Measurements from ENCODE around the gene C1orf167.

Gene C1orf167

GRCh38 chr1:11741919-11742558, 20.0 kb upstream of the C1orf167 start:
- peak overlapping the region; percentile 78 to 85 for H3K4me3 Mint-ChIP-seq
- H3K27me3 Mint-ChIP-seq, result no peaks in the 10 kb centered on the region
- peaks cover 65 to 72% of the 10 kb centered on the region in 2 donors for H3K4me1 Mint-ChIP-seq (ENCODE audit: low read depth in 2 of 2)
- H3K27ac Mint-ChIP-seq, result peak overlapping the region in 1 of 2 donors; percentile 92
- DNase-seq, result no peak
- H3K36me3 Mint-ChIP-seq (ENCODE audit: insufficient read depth), result peaks cover 14% of the 10 kb centered on the region
- ATAC-seq (replicated peaks), result no peak
- no peaks in the 10 kb centered on the region for H3K9me3 Mint-ChIP-seq

DNA sequence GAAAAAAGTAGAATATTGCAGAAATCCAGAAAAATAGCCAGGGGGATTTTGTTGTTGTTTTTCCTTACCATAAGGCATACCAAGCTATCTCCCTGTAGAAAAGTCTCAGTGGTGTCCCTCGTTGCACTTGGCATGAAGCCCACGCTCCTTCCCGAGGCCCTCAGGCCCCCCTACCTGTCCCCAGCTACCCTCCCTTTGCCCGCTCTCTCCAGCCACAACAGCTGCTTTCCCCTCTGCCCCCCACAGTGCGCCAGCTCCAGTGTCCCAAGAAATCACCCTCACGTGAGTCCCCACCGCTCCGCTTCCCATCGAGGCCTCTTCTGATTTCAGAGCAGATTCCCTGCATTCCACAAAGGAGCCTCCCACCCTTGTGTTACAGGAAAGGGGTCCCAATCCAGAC, 17.7 kb upstream of the C1orf167 start:
- H3K4me1 Mint-ChIP-seq (ENCODE audit: low read depth in 2 of 2), result peaks cover 53 to 59% of the 10 kb centered on the region in 2 donors
- no peak overlapping the region for H3K27ac Mint-ChIP-seq
- ATAC-seq (replicated peaks), result no peak
- H3K9me3 Mint-ChIP-seq, result no peaks in the 10 kb centered on the region
- peaks cover 15% of the 10 kb centered on the region for H3K36me3 Mint-ChIP-seq (ENCODE audit: insufficient read depth)
- no peak overlapping the region for H3K4me3 Mint-ChIP-seq
- DNase-seq, result no peak
- no peaks in the 10 kb centered on the region for H3K27me3 Mint-ChIP-seq

DNA sequence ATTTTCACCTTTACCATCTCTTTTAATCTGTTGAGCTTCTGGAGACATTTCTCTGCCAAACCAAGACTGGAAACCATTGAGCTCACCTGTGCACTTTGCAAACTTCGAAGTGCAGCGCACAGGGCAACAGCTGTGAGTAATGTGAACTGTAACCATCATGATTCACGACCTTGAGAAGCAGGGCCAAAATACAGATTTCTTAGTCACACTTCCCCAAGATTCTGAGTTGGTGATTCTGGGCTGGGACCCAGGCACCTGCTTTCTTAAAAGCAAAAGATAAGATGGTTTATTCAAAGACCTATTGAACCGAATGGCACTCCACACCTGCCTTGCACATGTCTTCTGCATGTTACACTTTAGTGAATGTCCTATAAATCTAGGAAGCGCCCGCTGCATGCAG, 15.9 kb upstream of the C1orf167 start:
- H3K9me3 Mint-ChIP-seq, result no peaks in the 10 kb centered on the region
- H3K27me3 Mint-ChIP-seq, result no peaks in the 10 kb centered on the region
- H3K27ac Mint-ChIP-seq, result peak overlapping the region; percentile 54 to 75
- DNase-seq (no peak), ATAC-seq (replicated peaks) (no peak)
- peaks cover 11% of the 10 kb centered on the region for H3K36me3 Mint-ChIP-seq (ENCODE audit: insufficient read depth)
- peaks cover 38 to 44% of the 10 kb centered on the region in 2 donors for H3K4me1 Mint-ChIP-seq (ENCODE audit: low read depth in 2 of 2)
- H3K4me3 Mint-ChIP-seq, result no peak overlapping the region

- H3K27me3 Mint-ChIP-seq, result no peaks in the 10 kb centered on the region
- no peak for ATAC-seq (replicated peaks)
- H3K9me3 Mint-ChIP-seq, result no peaks in the 10 kb centered on the region
- H3K4me1 Mint-ChIP-seq (ENCODE audit: low read depth in 2 of 2), result peaks cover 30 to 35% of the 10 kb centered on the region in 2 donors
- H3K36me3 Mint-ChIP-seq (ENCODE audit: insufficient read depth), result peaks cover 11% of the 10 kb centered on the region
- no peak for DNase-seq
- H3K27ac Mint-ChIP-seq, result peak overlapping the region in 1 of 2 donors; percentile 90
- H3K4me3 Mint-ChIP-seq, result peak overlapping the region in 1 of 2 donors; percentile 51
These were observed 15.1 kb upstream of the C1orf167 start for GRCh38 chr1:11746795-11747487.

GRCh38 chr1:11748294-11749202, 13.4 kb upstream of the C1orf167 start:
- Mint-ChIP-seq H3K4me1 (ENCODE audit: low read depth in 2 of 2) (peaks cover 25 to 26% of the 10 kb centered on the region in 2 donors), H3K27ac (peak overlapping the region; percentile 38 to 77), H3K27me3 (no peaks in the 10 kb centered on the region), H3K9me3 (no peaks in the 10 kb centered on the region), H3K36me3 (ENCODE audit: insufficient read depth) (peaks cover 8% of the 10 kb centered on the region), H3K4me3 (peak overlapping the region in 1 of 2 donors; percentile 66)
- no peak for DNase-seq
- ATAC-seq (replicated peaks), result peak; percentile 47

- Mint-ChIP-seq H3K27me3 (no peaks in the 10 kb centered on the region), H3K4me1 (ENCODE audit: low read depth in 2 of 2) (peaks cover 29 to 31% of the 10 kb centered on the region in 2 donors), H3K9me3 (no peaks in the 10 kb centered on the region), H3K27ac (peak overlapping the region; percentile 38 to 77), H3K4me3 (peak overlapping the region in 1 of 2 donors; percentile 66), H3K36me3 (ENCODE audit: insufficient read depth) (peaks cover 8% of the 10 kb centered on the region)
- ATAC-seq (replicated peaks), result peak; percentile 92
- peak in 2 of 3 experiments; percentile 38 to 48 for DNase-seq
These were observed 12.7 kb upstream of the C1orf167 start for GRCh38 chr1:11749203-11749689.

DNA sequence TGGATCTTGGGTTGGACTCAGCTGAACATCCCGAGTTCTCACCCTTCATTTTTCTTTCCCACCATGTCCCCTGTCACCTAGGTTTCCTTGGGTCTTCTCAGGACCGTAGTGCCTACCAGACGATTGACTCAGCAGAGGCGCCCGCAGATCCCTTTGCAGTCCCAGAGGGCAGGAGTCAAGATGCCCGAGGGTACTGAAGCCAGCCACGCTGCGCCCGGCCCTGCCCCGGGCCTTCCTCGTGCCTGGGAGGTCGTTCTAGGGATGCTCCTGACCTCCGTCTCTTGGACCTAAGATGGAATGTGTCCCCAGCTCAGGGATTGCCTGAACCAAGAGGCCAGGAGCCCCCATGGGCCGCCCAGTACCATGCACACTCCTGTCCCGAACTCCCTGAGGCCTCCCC, 12.0 kb upstream of the C1orf167 start:
- Mint-ChIP-seq H3K27ac (peak overlapping the region; percentile 58 to 79), H3K36me3 (ENCODE audit: insufficient read depth) (peaks cover 8% of the 10 kb centered on the region), H3K27me3 (no peaks in the 10 kb centered on the region), H3K4me1 (ENCODE audit: low read depth in 2 of 2) (peaks cover 26 to 28% of the 10 kb centered on the region in 2 donors), H3K9me3 (no peaks in the 10 kb centered on the region), H3K4me3 (no peak overlapping the region)
- ATAC-seq (replicated peaks) (no peak), DNase-seq (no peak)

DNA sequence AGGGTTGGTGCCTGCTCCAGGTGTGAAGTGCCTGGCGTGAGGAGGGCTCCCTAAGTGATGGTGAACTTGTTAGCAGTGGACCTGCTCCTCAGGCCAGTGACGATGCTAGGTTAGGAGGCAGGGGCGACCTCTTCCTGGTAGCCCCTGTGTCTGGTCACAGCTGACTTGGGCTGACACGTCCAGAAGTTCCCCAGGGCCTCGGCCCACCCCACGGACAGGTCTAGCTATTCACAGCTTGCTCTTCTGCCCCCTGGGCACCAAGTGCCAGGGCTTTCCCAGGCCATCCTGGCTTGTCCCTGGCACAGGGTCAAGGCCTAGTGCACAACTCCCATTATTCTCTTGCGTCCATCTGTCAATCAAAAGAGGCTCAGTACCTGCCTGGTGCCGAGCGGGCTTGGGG, 10.9 kb upstream of the C1orf167 start:
- peaks cover 8% of the 10 kb centered on the region for H3K36me3 Mint-ChIP-seq (ENCODE audit: insufficient read depth)
- no peaks in the 10 kb centered on the region for H3K9me3 Mint-ChIP-seq
- H3K4me3 Mint-ChIP-seq, result no peak overlapping the region
- peaks cover 23% of the 10 kb centered on the region in 2 donors for H3K4me1 Mint-ChIP-seq (ENCODE audit: low read depth in 2 of 2)
- H3K27me3 Mint-ChIP-seq, result no peaks in the 10 kb centered on the region
- ATAC-seq (replicated peaks) (no peak), DNase-seq (no peak)
- peak overlapping the region in 1 of 2 donors; percentile 79 for H3K27ac Mint-ChIP-seq

DNA sequence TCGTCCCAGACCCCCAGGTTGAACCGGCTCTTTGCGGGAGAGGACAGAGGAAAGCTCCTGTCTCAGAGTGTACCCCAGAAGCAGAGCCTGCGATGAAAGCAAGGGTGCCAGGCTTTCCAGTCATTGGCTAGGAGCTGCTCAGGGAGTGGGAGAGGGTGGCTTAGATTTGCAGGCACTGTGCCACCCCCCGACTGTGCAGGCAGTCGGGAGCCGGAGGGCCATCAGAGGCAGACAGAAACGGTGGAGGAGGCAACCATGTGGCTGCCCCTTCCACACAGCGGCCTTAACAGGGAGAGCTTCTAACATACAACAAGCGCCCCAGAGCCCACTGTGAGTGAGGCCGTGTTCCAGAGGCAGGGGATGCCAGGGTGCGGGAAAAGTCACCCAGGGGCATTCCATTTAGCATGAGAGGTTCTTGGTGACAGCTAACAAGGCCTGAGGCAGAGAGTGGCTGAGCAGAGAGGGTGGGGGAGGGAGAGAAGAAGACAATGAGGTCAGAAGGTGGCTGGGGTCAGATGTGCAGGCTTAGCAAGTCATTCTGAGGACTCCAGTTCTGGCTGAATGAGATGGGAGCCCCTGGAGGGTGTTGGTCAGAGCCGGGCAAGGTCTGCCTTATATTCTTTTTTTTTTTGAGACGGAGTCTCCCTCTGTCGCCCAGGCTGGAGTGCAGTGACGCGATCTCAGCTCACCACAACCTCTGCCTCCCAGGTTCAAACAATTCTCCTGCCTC, 9.5 kb upstream of the C1orf167 start:
- Mint-ChIP-seq H3K36me3 (ENCODE audit: insufficient read depth) (peaks cover under 1% of the 10 kb centered on the region), H3K27me3 (no peaks in the 10 kb centered on the region), H3K9me3 (no peaks in the 10 kb centered on the region), H3K4me1 (ENCODE audit: low read depth in 2 of 2) (peaks cover 16 to 19% of the 10 kb centered on the region in 2 donors), H3K4me3 (no peak overlapping the region), H3K27ac (peak overlapping the region; percentile 49 to 79)
- ATAC-seq (replicated peaks), result no peak
- no peak for DNase-seq

DNA sequence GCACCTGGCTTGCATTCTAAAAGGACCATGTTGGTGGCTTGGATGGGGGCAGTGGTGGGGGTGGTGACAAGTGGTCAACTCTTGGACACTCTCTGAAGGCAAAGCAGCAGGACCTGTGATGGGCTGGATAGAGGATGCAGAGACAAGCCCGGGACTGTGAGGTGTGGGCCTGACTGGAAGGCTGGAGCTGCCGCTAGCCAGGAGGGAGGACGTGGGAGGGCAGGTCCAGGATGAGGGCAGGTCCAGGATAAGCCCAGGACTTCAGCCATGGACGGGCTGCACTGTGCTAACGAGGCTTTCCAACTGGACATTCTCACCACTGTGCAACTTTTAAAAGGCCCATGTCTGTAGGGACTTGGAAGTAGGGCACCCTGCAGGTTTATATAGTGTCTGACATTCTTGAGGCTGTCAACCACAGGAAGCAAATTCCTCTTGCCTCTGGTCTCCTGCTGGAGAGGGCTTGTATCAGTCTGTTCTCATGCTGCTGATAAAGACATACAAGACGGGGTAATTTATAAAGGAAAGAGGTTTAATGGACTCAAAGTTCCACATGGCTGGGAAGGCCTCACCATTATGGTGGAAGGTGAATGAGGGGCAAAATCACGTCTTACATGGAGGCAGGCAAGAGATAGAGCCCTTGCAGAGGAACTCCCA, 8.3 kb upstream of the C1orf167 start:
- Mint-ChIP-seq H3K4me3 (no peak overlapping the region), H3K36me3 (ENCODE audit: insufficient read depth) (peaks cover 6% of the 10 kb centered on the region), H3K4me1 (ENCODE audit: low read depth in 2 of 2) (peaks cover 13 to 16% of the 10 kb centered on the region in 2 donors), H3K27me3 (no peaks in the 10 kb centered on the region), H3K27ac (peak overlapping the region in 1 of 2 donors; percentile 49), H3K9me3 (no peaks in the 10 kb centered on the region)
- ATAC-seq (replicated peaks) (no peak), DNase-seq (no peak)

DNA sequence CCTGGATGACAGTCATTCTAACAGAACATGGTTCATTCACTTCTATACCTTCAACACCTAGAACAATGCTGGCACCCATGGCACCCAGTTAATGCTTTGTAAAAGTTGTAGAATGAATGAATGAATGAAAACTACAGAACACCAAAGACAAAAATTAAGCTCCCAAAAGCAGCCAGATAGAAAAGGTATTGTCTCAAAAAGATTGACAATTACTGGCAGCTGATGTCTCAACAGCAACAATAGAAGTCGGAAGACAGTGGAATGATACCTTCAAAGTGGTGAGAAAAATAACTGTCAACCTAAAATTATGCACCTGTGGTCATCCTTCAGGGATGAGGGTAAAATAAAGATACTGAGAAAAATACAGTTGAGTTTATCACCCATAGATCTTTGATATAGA, 4.9 kb upstream of the C1orf167 start:
- H3K27ac Mint-ChIP-seq, result no peak overlapping the region
- peaks cover 9 to 17% of the 10 kb centered on the region in 2 donors for H3K27me3 Mint-ChIP-seq
- H3K36me3 Mint-ChIP-seq (ENCODE audit: insufficient read depth), result peaks cover 6% of the 10 kb centered on the region
- no peak overlapping the region for H3K4me3 Mint-ChIP-seq
- no peak for ATAC-seq (replicated peaks)
- H3K9me3 Mint-ChIP-seq, result no peaks in the 10 kb centered on the region
- H3K4me1 Mint-ChIP-seq (ENCODE audit: low read depth in 2 of 2), result peaks cover 10 to 11% of the 10 kb centered on the region in 2 donors
- DNase-seq, result no peak

GRCh38 chr1:11759791-11760190, 2.2 kb upstream of the C1orf167 start:
- Mint-ChIP-seq H3K9me3 (no peaks in the 10 kb centered on the region), H3K4me1 (ENCODE audit: low read depth in 2 of 2) (peaks cover 2 to 4% of the 10 kb centered on the region in 2 donors), H3K4me3 (peak overlapping the region in 1 of 2 donors; percentile 53), H3K36me3 (ENCODE audit: insufficient read depth) (peaks cover 6% of the 10 kb centered on the region), H3K27ac (no peak overlapping the region), H3K27me3 (peaks cover 29 to 40% of the 10 kb centered on the region in 2 donors)
- ATAC-seq (replicated peaks), result no peak
- DNase-seq, result no peak
